Osteoblast (primary cell): ENCODE data around the gene CMTM4. TPM values are rescaled to one million over a fixed set of nuclear protein-coding genes. Genes with fewer than 3 reads are reported as not detected.
A peak's percentile ranks its signal among the peaks of the same experiment; 100 is the strongest.

ENCODE experiments used
- DNase-seq: peaks from one replicate; pipeline ENCODE4 v3.0.0; 2011; ENCODE audit warnings: low spot score, mixed read lengths; ENCODE audit not compliant: insufficient read length; ENCODE audit errors: missing footprints
- H2AFZ ChIP-seq: 2 replicates; pipeline ENCODE4 v1.6.0; 2011; ENCODE audit warnings: mild to moderate bottlenecking, low read length
- H3K27ac ChIP-seq: 2 replicates; pipeline ENCODE4 v1.5.1; 2011; ENCODE audit warnings: mild to moderate bottlenecking, low read depth, low read length, moderate library complexity
- H3K27me3 ChIP-seq: 2 replicates; pipeline ENCODE4 v1.6.0; 2012; ENCODE audit warnings: mild to moderate bottlenecking, control low read depth, inconsistent platforms, low read length, moderate library complexity; ENCODE audit not compliant: insufficient read depth
- H3K36me3 ChIP-seq: 2 replicates; pipeline ENCODE4 v1.5.1; 2011; ENCODE audit warnings: mild to moderate bottlenecking, low read length, control low read depth, moderate library complexity; ENCODE audit not compliant: insufficient read depth
- H3K4me1 ChIP-seq: 2 replicates; pipeline ENCODE4 v1.5.1; 2011; ENCODE audit warnings: mild to moderate bottlenecking, low read length, control low read depth, moderate library complexity; ENCODE audit not compliant: insufficient read depth
- H3K4me2 ChIP-seq: 2 replicates; pipeline ENCODE4 v1.6.0; 2011; ENCODE audit warnings: mild to moderate bottlenecking, low read length; ENCODE audit not compliant: insufficient read depth
- H3K4me3 ChIP-seq: fragments of 200-600 bp; sonication (generic); 3 replicates; pipeline ENCODE4 v1.5.1; 2012; ENCODE audit warnings: mild to moderate bottlenecking, low read length, inconsistent platforms; ENCODE audit not compliant: insufficient read depth
- H3K79me2 ChIP-seq: 2 replicates; pipeline ENCODE4 v1.6.0; 2012; ENCODE audit warnings: mild to moderate bottlenecking, low read length, control low read depth, inconsistent platforms; ENCODE audit not compliant: insufficient read depth
- H3K9me3 ChIP-seq: 2 replicates; pipeline ENCODE4 v1.5.1; 2011; ENCODE audit warnings: low read depth, low read length, control low read depth
- H4K20me1 ChIP-seq: 2 replicates; pipeline ENCODE4 v1.6.0; 2012; ENCODE audit warnings: mild to moderate bottlenecking, low read length, control low read depth; ENCODE audit not compliant: insufficient read depth
- total RNA-seq: library from RNA; depleted of rRNA; stranded (reverse); fragments of >200 nt; gene quantifications from 2 replicates; pipeline ENCODE4 v1.2.3, GENCODE V29; 2012
- TF ChIP-seq, protein P1 (sequence below): IDR thresholded peaks from 2 replicates; pipeline ENCODE4 v1.5.1; 2011; ENCODE audit warnings: mild to moderate bottlenecking, low read depth, low read length, moderate library complexity; ENCODE audit errors: extremely low read depth

Gene CMTM4
- total RNA-seq, 1 donor: 42.7 TPM

DNA sequence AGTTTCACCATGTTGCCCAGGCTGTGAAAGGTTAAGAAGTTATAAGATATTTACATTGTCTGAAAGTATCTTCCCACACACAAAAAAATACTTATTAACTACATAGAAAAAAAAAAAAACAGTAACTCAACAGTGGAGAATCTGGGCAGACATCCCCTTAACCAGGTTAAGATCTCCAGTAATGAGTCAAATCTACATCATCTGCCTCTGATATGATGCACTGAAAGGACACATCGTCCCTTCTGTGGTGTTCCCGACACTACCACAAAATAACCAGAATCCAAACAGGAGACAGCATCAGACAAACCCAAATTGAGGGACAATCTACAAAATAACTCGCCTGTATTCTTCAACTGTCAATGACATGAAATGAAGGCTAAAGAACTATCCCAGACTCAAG lies 40.0 kb downstream of the CMTM4 start:
- no peak overlapping the region for H3K4me3 ChIP-seq
- peaks cover 5% of the 10 kb centered on the region for H3K79me2 ChIP-seq
- no peaks in the 10 kb centered on the region for H3K36me3 ChIP-seq
- no peaks in the 10 kb centered on the region for H3K27me3 ChIP-seq
- no peak overlapping the region for H3K4me2 ChIP-seq
- H3K4me1 ChIP-seq: peaks cover 48% of the 10 kb centered on the region
- DNase-seq: no peak
- no peak overlapping the region for H2AFZ ChIP-seq
- no peaks in the 10 kb centered on the region for H4K20me1 ChIP-seq
- H3K9me3 ChIP-seq: no peaks in the 10 kb centered on the region
- TF ChIP-seq, protein P1, sequence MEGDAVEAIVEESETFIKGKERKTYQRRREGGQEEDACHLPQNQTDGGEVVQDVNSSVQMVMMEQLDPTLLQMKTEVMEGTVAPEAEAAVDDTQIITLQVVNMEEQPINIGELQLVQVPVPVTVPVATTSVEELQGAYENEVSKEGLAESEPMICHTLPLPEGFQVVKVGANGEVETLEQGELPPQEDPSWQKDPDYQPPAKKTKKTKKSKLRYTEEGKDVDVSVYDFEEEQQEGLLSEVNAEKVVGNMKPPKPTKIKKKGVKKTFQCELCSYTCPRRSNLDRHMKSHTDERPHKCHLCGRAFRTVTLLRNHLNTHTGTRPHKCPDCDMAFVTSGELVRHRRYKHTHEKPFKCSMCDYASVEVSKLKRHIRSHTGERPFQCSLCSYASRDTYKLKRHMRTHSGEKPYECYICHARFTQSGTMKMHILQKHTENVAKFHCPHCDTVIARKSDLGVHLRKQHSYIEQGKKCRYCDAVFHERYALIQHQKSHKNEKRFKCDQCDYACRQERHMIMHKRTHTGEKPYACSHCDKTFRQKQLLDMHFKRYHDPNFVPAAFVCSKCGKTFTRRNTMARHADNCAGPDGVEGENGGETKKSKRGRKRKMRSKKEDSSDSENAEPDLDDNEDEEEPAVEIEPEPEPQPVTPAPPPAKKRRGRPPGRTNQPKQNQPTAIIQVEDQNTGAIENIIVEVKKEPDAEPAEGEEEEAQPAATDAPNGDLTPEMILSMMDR: no peak
- no peak overlapping the region for H3K27ac ChIP-seq

DNA sequence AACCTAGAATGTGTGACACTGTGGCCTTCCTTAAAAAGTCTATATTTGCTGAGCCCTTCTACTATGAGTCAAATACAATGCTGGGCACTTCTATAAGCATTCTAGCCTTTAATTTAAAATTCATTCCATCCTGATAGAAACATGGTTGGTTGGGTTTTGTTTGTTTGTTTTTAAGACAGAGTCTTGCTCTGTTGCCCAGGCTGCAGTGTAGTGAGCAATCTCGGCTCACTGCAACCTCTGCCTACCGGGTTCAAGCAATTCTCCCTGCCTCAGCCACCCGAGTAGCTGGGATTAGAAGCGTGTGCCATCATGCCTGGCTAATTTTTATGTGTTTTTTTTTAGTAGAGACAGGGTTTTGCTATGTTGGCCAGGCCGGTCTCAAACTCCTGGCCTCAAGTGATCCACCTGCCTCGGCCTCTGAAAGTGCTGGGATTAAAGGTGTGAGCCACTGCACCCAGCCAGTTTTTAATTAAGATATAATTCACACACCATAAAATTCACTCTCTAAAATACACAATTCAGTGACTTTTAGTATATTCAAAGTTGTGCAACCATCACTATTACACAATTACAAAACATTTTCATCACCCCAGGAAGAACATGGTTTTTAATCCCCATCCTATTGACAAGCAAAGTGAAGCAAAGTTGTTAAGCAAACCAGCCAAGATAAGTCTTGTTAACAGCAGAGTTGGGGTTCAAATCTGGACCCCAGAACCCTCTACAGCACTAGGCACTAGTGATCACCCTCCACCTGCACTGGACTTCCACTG lies 42.8 kb downstream of the CMTM4 start:
- no peaks in the 10 kb centered on the region for H3K27me3 ChIP-seq
- TF ChIP-seq, protein P1: no peak
- H3K4me2 ChIP-seq: no peak overlapping the region
- H3K4me3 ChIP-seq: no peak overlapping the region
- no peak for DNase-seq
- no peaks in the 10 kb centered on the region for H3K36me3 ChIP-seq
- no peaks in the 10 kb centered on the region for H3K9me3 ChIP-seq
- H3K79me2 ChIP-seq: peaks cover 3% of the 10 kb centered on the region
- no peak overlapping the region for H3K27ac ChIP-seq
- no peaks in the 10 kb centered on the region for H4K20me1 ChIP-seq
- H2AFZ ChIP-seq: no peak overlapping the region
- peaks cover 41% of the 10 kb centered on the region for H3K4me1 ChIP-seq

DNA sequence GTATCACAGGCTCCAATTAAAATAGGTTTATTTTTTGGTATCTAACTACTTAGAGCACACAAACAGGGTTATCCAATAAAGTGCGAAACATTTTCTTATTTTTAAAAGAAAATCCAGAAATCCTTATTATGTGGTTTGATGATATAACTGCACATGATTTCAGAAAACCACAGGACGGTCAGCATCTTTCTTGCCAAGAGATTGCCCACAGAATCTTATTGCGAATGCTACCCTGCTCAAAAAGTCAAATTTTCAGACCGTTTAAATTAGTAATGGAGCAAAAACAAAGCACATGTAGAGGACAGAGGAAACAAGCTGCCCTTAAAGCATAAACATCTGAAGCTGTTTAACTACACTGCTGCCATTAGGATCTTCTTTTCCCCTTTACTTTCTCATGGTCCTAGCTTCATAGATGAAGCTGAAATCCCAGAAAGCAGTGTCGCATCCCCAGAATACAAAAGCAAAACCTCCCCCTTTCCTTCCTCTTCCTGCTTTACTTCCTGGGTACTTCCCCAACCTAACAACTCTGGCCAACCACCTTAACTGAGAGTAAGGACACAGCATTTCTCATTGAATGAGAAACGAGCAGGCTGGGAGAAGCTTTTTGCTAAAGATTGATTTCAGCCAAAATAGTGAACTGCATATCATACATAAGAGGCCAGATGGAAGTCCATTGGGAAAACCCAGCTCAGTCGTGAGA lies 43.7 kb downstream of the CMTM4 start:
- no peak for DNase-seq

More for the DNA sequence above, 43.7 kb downstream of the CMTM4 start:
- Histone ChIP-seq H4K20me1 (no peaks in the 10 kb centered on the region), H3K4me3 (no peak overlapping the region), H3K4me1 (peaks cover 41% of the 10 kb centered on the region), H3K4me2 (peak overlapping the region; percentile 18), H3K27me3 (no peaks in the 10 kb centered on the region), H3K36me3 (no peaks in the 10 kb centered on the region), H3K79me2 (no peaks in the 10 kb centered on the region), H3K27ac (peak overlapping the region; percentile 49), H2AFZ (no peak overlapping the region), H3K9me3 (no peaks in the 10 kb centered on the region)
- TF ChIP-seq, protein P1: no peak
